ENCODE results near the gene HOXD1. TPM values are rescaled to one million over a fixed set of nuclear protein-coding genes. Genes with fewer than 3 reads are reported as not detected.

HOXD1 gene
- polyA plus RNA-seq, 1 experiment: not detected

DNA sequence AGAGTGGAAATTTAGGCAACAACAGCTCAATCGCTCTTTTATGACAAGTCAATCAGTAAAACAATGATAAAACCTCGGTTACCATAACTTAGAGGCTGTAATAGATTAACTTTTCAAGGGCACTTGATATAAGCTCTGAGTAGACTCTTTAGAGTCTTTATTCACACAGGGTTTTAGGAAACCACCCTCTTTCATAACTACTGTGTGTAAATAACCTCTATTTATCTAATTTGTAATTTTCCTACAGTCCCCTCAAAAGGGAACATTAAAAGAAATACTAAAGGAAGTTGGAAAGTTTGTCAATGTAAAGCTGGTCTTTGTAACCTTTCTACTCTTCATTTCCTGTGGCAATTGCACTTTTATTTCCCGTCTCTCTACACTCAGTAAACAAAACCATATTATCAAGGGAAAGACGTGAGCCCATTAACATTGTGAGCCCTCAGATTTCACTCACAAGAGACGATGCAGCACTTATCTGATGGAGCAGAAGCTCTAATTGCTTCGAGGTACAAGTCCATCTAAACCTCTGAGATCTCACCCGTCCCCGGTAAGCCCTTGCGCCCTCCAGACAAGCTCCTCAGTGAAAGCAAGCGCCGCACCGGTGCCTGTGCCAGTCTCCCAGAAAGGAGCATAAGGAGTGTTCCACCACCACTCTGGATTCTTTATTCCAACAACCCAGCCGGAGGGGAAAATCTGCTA, 1.1 kb upstream of the HOXD1 start:
- CTCF ChIA-PET: interaction anchor here (0.6 to 1.2 kb wide), 3 partner anchors 60 to 882 kb away, joined by 3 to 5 read pairs (median 4); no protein-coding TSS in a partner anchor
- POLR2A ChIA-PET: no interaction called here
- Histone ChIP-seq H3K27me3 (ENCODE audit: control insufficient read depth, insufficient read depth, low read length) (peaks cover 55% of the 10 kb centered on the region), H3K4me3 (ENCODE audit: low read depth, low read length) (peak overlapping the region; percentile 51; the same call in 1 of the 2 replicates), H3K27ac (ENCODE audit: low read depth, low read length) (no peak overlapping the region), H3K9me3 (ENCODE audit: control insufficient read depth, insufficient read depth, low read length) (no peaks in the 10 kb centered on the region; the same call in 1 of the 2 replicates)
- DNase-seq (ENCODE audit: low read depth, low spot score): no peak
- TF ChIP-seq, protein P1, sequence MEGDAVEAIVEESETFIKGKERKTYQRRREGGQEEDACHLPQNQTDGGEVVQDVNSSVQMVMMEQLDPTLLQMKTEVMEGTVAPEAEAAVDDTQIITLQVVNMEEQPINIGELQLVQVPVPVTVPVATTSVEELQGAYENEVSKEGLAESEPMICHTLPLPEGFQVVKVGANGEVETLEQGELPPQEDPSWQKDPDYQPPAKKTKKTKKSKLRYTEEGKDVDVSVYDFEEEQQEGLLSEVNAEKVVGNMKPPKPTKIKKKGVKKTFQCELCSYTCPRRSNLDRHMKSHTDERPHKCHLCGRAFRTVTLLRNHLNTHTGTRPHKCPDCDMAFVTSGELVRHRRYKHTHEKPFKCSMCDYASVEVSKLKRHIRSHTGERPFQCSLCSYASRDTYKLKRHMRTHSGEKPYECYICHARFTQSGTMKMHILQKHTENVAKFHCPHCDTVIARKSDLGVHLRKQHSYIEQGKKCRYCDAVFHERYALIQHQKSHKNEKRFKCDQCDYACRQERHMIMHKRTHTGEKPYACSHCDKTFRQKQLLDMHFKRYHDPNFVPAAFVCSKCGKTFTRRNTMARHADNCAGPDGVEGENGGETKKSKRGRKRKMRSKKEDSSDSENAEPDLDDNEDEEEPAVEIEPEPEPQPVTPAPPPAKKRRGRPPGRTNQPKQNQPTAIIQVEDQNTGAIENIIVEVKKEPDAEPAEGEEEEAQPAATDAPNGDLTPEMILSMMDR (IDR thresholded peaks at IDR 0.05; ENCODE audit: low read depth, low read length): no peak

DNA sequence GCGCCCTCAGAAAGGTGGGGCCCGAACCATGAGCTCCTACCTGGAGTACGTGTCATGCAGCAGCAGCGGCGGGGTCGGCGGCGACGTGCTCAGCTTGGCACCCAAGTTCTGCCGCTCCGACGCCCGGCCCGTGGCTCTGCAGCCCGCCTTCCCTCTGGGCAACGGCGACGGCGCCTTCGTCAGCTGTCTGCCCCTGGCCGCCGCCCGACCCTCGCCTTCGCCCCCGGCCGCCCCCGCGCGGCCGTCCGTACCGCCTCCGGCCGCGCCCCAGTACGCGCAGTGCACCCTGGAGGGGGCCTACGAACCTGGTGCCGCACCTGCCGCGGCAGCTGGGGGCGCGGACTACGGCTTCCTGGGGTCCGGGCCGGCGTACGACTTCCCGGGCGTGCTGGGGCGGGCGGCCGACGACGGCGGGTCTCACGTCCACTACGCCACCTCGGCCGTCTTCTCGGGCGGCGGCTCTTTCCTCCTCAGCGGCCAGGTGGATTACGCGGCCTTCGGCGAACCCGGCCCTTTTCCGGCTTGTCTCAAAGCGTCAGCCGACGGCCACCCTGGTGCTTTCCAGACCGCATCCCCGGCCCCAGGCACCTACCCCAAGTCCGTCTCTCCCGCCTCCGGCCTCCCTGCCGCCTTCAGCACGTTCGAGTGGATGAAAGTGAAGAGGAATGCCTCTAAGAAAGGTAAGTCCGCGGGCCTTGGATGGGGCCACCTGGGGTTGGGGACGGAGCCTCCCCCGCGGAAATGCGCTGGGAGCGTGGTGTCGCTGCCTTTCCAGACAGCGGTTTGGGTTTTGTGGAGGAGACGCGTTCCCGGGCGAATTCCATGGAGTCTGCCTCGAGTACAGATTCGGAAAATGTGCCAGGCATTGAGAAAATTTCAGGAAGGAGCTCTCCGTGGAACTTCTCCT, 559 bp downstream of the HOXD1 start:
- Histone ChIP-seq H3K27ac (ENCODE audit: low read depth, low read length) (no peak overlapping the region), H3K27me3 (ENCODE audit: control insufficient read depth, insufficient read depth, low read length) (peaks cover 48% of the 10 kb centered on the region), H3K9me3 (ENCODE audit: control insufficient read depth, insufficient read depth, low read length) (no peaks in the 10 kb centered on the region; the same call in 1 of the 2 replicates), H3K4me3 (ENCODE audit: low read depth, low read length) (peak overlapping the region; percentile 32; the same call in 1 of the 2 replicates)
- POLR2A ChIA-PET: no interaction called here
- CTCF ChIA-PET: interaction anchor here (1.8 kb wide), 1 partner anchor 265 kb away, joined by 6 read pairs; no protein-coding TSS in a partner anchor
- DNase-seq (ENCODE audit: low read depth, low spot score): no peak
- TF ChIP-seq, protein P1 (IDR thresholded peaks at IDR 0.05; ENCODE audit: low read depth, low read length): no peak

DNA sequence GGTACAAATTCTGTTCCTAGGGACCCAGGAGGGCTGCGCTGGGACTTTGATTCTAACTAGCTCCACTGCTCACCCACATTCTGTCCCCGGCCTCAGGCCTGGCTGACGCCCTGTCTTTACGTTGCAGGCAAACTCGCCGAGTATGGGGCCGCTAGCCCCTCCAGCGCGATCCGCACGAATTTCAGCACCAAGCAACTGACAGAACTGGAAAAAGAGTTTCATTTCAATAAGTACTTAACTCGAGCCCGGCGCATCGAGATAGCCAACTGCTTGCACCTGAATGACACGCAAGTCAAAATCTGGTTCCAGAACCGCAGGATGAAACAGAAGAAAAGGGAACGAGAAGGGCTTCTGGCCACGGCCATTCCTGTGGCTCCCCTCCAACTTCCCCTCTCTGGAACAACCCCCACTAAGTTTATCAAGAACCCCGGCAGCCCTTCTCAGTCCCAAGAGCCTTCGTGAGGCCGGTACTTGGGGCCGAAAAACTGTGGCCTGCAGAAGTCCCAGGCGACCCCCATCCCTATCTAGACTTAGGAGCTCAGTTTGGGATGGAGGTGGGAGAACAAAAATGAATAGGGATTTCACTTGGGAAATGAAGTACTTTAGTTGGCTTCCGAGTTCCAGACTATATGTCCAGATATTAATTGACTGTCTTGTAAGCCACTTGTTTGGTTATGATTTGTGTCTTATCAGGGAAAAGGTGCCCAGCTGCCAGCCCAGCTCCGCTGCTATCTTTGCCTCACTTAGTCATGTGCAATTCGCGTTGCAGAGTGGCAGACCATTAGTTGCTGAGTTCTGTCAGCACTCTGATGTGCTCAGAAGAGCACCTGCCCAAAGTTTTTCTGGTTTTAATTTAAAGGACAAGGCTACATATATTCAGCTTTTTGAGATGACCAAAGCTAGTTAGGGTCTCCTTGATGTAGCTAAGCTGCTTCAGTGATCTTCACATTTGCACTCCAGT, 1.5 kb downstream of the HOXD1 start:
- no peak overlapping the region for H3K27ac ChIP-seq (ENCODE audit: low read depth, low read length)
- TF ChIP-seq, protein P1 (IDR thresholded peaks at IDR 0.05; ENCODE audit: low read depth, low read length): no peak
- DNase-seq (ENCODE audit: low read depth, low spot score): no peak
- H3K27me3 ChIP-seq (ENCODE audit: control insufficient read depth, insufficient read depth, low read length): peaks cover 48% of the 10 kb centered on the region
- H3K9me3 ChIP-seq (ENCODE audit: control insufficient read depth, insufficient read depth, low read length): no peaks in the 10 kb centered on the region; the same call in 1 of the 2 replicates
- no peak overlapping the region for H3K4me3 ChIP-seq (ENCODE audit: low read depth, low read length)
- POLR2A ChIA-PET: no interaction called here
- CTCF ChIA-PET: interaction anchor here (1.8 kb wide), 1 partner anchor 264 kb away, joined by 6 read pairs; no protein-coding TSS in a partner anchor

DNA sequence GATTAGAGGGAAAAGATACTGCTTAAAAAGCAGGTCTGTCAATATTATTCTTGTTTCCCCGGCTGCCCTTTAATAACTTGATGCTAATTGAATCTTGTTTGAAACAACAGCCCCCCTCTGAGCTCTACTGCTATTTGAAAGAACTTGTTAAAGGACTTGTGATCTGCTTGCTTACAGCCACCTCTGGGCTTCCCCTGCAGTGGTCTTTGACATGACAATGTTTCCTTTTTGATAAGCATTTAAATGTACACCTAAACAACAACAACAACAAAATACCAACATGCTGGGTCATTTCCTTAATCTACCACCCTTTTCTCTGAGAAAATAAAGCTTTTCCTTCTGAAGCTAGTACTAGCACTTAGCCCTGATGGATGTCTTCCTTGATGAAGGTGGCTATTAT, 3.9 kb downstream of the HOXD1 start:
- CTCF ChIA-PET: no interaction called here
- peaks cover 34% of the 10 kb centered on the region for H3K27me3 ChIP-seq (ENCODE audit: control insufficient read depth, insufficient read depth, low read length)
- TF ChIP-seq, protein P1 (IDR thresholded peaks at IDR 0.05; ENCODE audit: low read depth, low read length): no peak

More for the DNA sequence above, 3.9 kb downstream of the HOXD1 start:
- DNase-seq (ENCODE audit: low read depth, low spot score): no peak
- no peaks in the 10 kb centered on the region; the same call in 1 of the 2 replicates for H3K9me3 ChIP-seq (ENCODE audit: control insufficient read depth, insufficient read depth, low read length)
- H3K4me3 ChIP-seq (ENCODE audit: low read depth, low read length): no peak overlapping the region
- no peak overlapping the region for H3K27ac ChIP-seq (ENCODE audit: low read depth, low read length)
- POLR2A ChIA-PET: no interaction called here

Data from AG04450 (cell line).